H9 (cell line): Measurements from ENCODE around the gene CIDEC. TPM values are rescaled to one million over a fixed set of nuclear protein-coding genes. Genes with fewer than 3 reads are reported as not detected.

Source experiments
- DNase-seq: peaks from one replicate; pipeline ENCODE4 v3.0.0-alpha.2; 2017
- H2AFZ ChIP-seq: one replicate; pipeline ENCODE4 v1.6.1; 2013; ENCODE audit warnings: mild to moderate bottlenecking, low read length, control low read depth, moderate library complexity
- H2AK5ac ChIP-seq: 2 replicates; pipeline ENCODE4 v1.6.1; 2013; ENCODE audit warnings: low read length, control low read depth, mixed read lengths; ENCODE audit not compliant: insufficient read length
- H2BK120ac ChIP-seq: one replicate; pipeline ENCODE4 v1.6.1; 2013; ENCODE audit warnings: low read depth, mild to moderate bottlenecking, low read length, control low read depth, inconsistent platforms; ENCODE audit not compliant: poor library complexity, severe bottlenecking
- H2BK12ac ChIP-seq: 2 replicates; pipeline ENCODE4 v1.6.1; 2013; ENCODE audit warnings: low read length, control low read depth, mixed read lengths, low read depth; ENCODE audit not compliant: insufficient read length
- H2BK15ac ChIP-seq: 2 replicates; pipeline ENCODE4 v1.6.1; 2013; ENCODE audit warnings: low read depth, low read length, control low read depth
- H2BK20ac ChIP-seq: one replicate; pipeline ENCODE4 v1.6.1; 2013; ENCODE audit warnings: low read depth, mild to moderate bottlenecking, low read length, control low read depth, inconsistent platforms; ENCODE audit not compliant: poor library complexity, severe bottlenecking
- H2BK5ac ChIP-seq: 2 replicates; pipeline ENCODE4 v1.6.1; 2013; ENCODE audit warnings: low read length, control low read depth, mixed read lengths; ENCODE audit not compliant: insufficient read length
- H3K14ac ChIP-seq: 2 replicates; pipeline ENCODE4 v1.6.1; 2013; ENCODE audit warnings: low read length, control low read depth; ENCODE audit not compliant: insufficient read depth
- H3K18ac ChIP-seq: 2 replicates; pipeline ENCODE4 v1.6.1; 2013; ENCODE audit warnings: low read depth, mild to moderate bottlenecking, mixed read lengths, low read length, control low read depth; ENCODE audit not compliant: insufficient read length
- H3K23ac ChIP-seq: 2 replicates; pipeline ENCODE4 v1.6.1; 2013; ENCODE audit warnings: low read length, control low read depth, mixed read lengths, low read depth; ENCODE audit not compliant: insufficient read length
- H3K23me2 ChIP-seq: 2 replicates; pipeline ENCODE4 v1.6.1; 2013; ENCODE audit warnings: low read depth, mild to moderate bottlenecking, mixed read lengths, low read length, control low read depth; ENCODE audit not compliant: insufficient read length, poor library complexity, severe bottlenecking
- H3K27ac ChIP-seq: 2 replicates; pipeline ENCODE4 v1.5.1; 2013; ENCODE audit warnings: low read length, control low read depth, mixed read lengths, low read depth; ENCODE audit not compliant: insufficient read length
- H3K27me3 ChIP-seq: 2 replicates; pipeline ENCODE4 v1.6.1; 2013; ENCODE audit warnings: low read length, control low read depth, inconsistent platforms; ENCODE audit not compliant: insufficient read depth
- H3K4ac ChIP-seq: 2 replicates; pipeline ENCODE4 v1.6.1; 2013; ENCODE audit warnings: low read depth, mild to moderate bottlenecking, control low read depth, inconsistent platforms, low read length, moderate library complexity
- H3K4me1 ChIP-seq: 2 replicates; pipeline ENCODE4 v1.6.1; 2013; ENCODE audit warnings: low read length, control low read depth, inconsistent platforms; ENCODE audit not compliant: insufficient read depth
- H3K4me2 ChIP-seq: 2 replicates; pipeline ENCODE4 v1.6.1; 2013; ENCODE audit warnings: low read length, control low read depth, mixed read lengths; ENCODE audit not compliant: insufficient read length, insufficient read depth
- H3K56ac ChIP-seq: 2 replicates; pipeline ENCODE4 v1.6.1; 2013; ENCODE audit warnings: low read depth, mild to moderate bottlenecking, mixed read lengths, low read length, control low read depth; ENCODE audit not compliant: insufficient read length
- H3K79me1 ChIP-seq: 2 replicates; pipeline ENCODE4 v1.6.1; 2013; ENCODE audit warnings: low read depth, mild to moderate bottlenecking, moderate library complexity, low read length, control low read depth, inconsistent platforms; ENCODE audit not compliant: insufficient read depth, poor library complexity, severe bottlenecking
- H3K79me2 ChIP-seq: 2 replicates; pipeline ENCODE4 v1.6.1; 2013; ENCODE audit warnings: low read length, control low read depth, inconsistent platforms; ENCODE audit not compliant: insufficient read depth
- H3K9ac ChIP-seq: 2 replicates; pipeline ENCODE4 v1.6.1; 2013; ENCODE audit warnings: low read length, control low read depth, mixed read lengths; ENCODE audit not compliant: insufficient read length; ENCODE audit errors: extremely low read depth
- H3K9me3 ChIP-seq: one replicate; pipeline ENCODE4 v1.6.1; 2013; ENCODE audit warnings: low read depth, low read length, inconsistent platforms; ENCODE audit not compliant: control insufficient read depth
- H3T11ph ChIP-seq: one replicate; pipeline ENCODE4 v1.6.1; 2013; ENCODE audit warnings: mild to moderate bottlenecking, low read length, control low read depth, inconsistent platforms
- H4K20me1 ChIP-seq: one replicate; pipeline ENCODE4 v1.6.1; 2013; ENCODE audit not compliant: control insufficient read depth, insufficient read length, insufficient read depth
- H4K5ac ChIP-seq: 2 replicates; pipeline ENCODE4 v1.6.1; 2013; ENCODE audit warnings: low read depth, mild to moderate bottlenecking, mixed read lengths, low read length, control low read depth; ENCODE audit not compliant: insufficient read length
- H4K8ac ChIP-seq: replicated peaks from 2 replicates; pipeline ENCODE4 v1.6.1; 2013; ENCODE audit warnings: low read length, control low read depth, mixed read lengths, low read depth; ENCODE audit not compliant: insufficient read length
- H4K91ac ChIP-seq: 2 replicates; pipeline ENCODE4 v1.6.1; 2013; ENCODE audit warnings: low read depth, mild to moderate bottlenecking, moderate library complexity, mixed read lengths, low read length, control low read depth; ENCODE audit not compliant: insufficient read length
- H3K27ac Mint-ChIP-seq, 3 experiments: 2 replicates in 2 of 3; 3 replicates in 1 of 3; pipeline ENCODE4 v1.8.0; 2020 to 2021; ENCODE audit warnings: mixed read lengths in 3 of 3, mild to moderate bottlenecking in 1 of 3, moderate library complexity in 1 of 3
- H3K27me3 Mint-ChIP-seq: 2 replicates; pipeline ENCODE4 v1.8.0; 2021; ENCODE audit warnings: low read depth, mild to moderate bottlenecking, moderate library complexity, mixed read lengths
- H3K36me3 Mint-ChIP-seq, 3 experiments: 2 replicates in 2 of 3; 3 replicates in 1 of 3; pipeline ENCODE4 v1.8.0; 2020 to 2021; ENCODE audit warnings: low read depth in 3 of 3, mixed read lengths in 3 of 3; ENCODE audit not compliant: insufficient read depth in 1 of 3
- H3K4me1 Mint-ChIP-seq, 2 experiments: 2 replicates each; pipeline ENCODE4 v1.8.0; 2020; ENCODE audit warnings: mixed read lengths in 2 of 2
- H3K4me3 Mint-ChIP-seq, 2 experiments: 2 replicates in 1 of 2; 3 replicates in 1 of 2; pipeline ENCODE4 v1.8.0; 2020 to 2021; ENCODE audit warnings: mild to moderate bottlenecking in 2 of 2, mixed read lengths in 2 of 2, moderate library complexity in 1 of 2
- H3K9me3 Mint-ChIP-seq, 2 experiments: 2 replicates in 1 of 2; 3 replicates in 1 of 2; pipeline ENCODE4 v1.8.0; 2020; ENCODE audit warnings: mild to moderate bottlenecking in 2 of 2, mixed read lengths in 2 of 2, moderate library complexity in 1 of 2
- CTCF ChIP-seq: fragments of 200-600 bp; sonication (generic); conservative IDR thresholded peaks from 3 replicates; pipeline ENCODE4 v1.8.0; 2021; ENCODE audit warnings: antibody characterized with exemption, mild to moderate bottlenecking
- WGBS: extraction: QIAGEN DNeasy Blood & Tissue Kit; methylation state at CpG from one replicate; pipeline ENCODE4 v1.1.7; 2013; ENCODE audit warnings: missing lambda C conversion rate, low lambda C conversion rate, mixed read lengths; ENCODE audit not compliant: insufficient read length; ENCODE audit errors: extremely low coverage; 5-methylcytosine and 5-hydroxymethylcytosine counted together
- total RNA-seq: library from RNA; stranded (reverse); gene quantifications from 2 replicates; pipeline ENCODE4 v1.2.1, GENCODE V29; 2021

CIDEC gene
- total RNA-seq, 1 experiment from 2014 or later, result not detected

- Histone ChIP-seq H2BK15ac (no peak overlapping the region), H3K79me2 (no peaks in the 10 kb centered on the region), H3K23ac (no peak overlapping the region), H3K27me3 (no peaks in the 10 kb centered on the region), H2BK5ac (no peak overlapping the region), H3K4me1 (no peaks in the 10 kb centered on the region; the same call in 1 of the 2 replicates), H4K8ac (no peak overlapping the region), H3K18ac (no peak overlapping the region), H4K5ac (no peak overlapping the region), H4K20me1 (no peaks in the 10 kb centered on the region), H2BK20ac (no peak overlapping the region), H2BK120ac (no peak overlapping the region), H3K79me1 (no peaks in the 10 kb centered on the region), H3K9ac (no peak overlapping the region), H3K56ac (no peak overlapping the region), H3K23me2 (no peaks in the 10 kb centered on the region), H3K14ac (0 out of 2 replicates have a peak overlapping the region, but pooled peaks have one; percentile 25), H3T11ph (no peak overlapping the region), H3K4ac (no peak overlapping the region), H3K4me2 (peak overlapping the region; percentile 9), H3K27ac (no peak overlapping the region), H2AFZ (no peak overlapping the region), H4K91ac (no peak overlapping the region), H3K9me3 (no peaks in the 10 kb centered on the region), H2AK5ac (no peak overlapping the region), H2BK12ac (no peak overlapping the region)
- Mint-ChIP-seq H3K9me3 (no peaks in the 10 kb centered on the region), H3K36me3 (no peaks in the 10 kb centered on the region), H3K27ac (no peak overlapping the region), H3K4me3 (no peak overlapping the region; a peak in 1 of 5 replicates), H3K27me3 (no peaks in the 10 kb centered on the region), H3K4me1 (peaks cover 15 to 27% of the 10 kb centered on the region in 2 experiments)
- WGBS, result no CpG with 5 or more reads among the region's 4 CpGs
- TF ChIP-seq CTCF, result no peak
- no peak for DNase-seq
Observed at GRCh38 chr3:9903238-9903624, 23.2 kb upstream of the CIDEC start.
